NB4 (cell line): ENCODE data around the gene FTMT.

Experiments used
- POLR2A ChIP-seq: IDR thresholded peaks from 2 replicates; pipeline ENCODE4 v1.6.1; 2011; ENCODE audit warnings: mild to moderate bottlenecking; ENCODE audit not compliant: insufficient read length; ENCODE audit errors: extremely low read depth
- TF ChIP-seq, protein P1 (sequence below): IDR thresholded peaks from one replicate; pipeline ENCODE4 v1.5.1; 2012; ENCODE audit warnings: low read depth, low read length
- TF ChIP-seq, protein P2 (sequence below): IDR thresholded peaks from 2 replicates; pipeline ENCODE4 v1.6.1; 2011; ENCODE audit warnings: low read depth, low read length

DNA sequence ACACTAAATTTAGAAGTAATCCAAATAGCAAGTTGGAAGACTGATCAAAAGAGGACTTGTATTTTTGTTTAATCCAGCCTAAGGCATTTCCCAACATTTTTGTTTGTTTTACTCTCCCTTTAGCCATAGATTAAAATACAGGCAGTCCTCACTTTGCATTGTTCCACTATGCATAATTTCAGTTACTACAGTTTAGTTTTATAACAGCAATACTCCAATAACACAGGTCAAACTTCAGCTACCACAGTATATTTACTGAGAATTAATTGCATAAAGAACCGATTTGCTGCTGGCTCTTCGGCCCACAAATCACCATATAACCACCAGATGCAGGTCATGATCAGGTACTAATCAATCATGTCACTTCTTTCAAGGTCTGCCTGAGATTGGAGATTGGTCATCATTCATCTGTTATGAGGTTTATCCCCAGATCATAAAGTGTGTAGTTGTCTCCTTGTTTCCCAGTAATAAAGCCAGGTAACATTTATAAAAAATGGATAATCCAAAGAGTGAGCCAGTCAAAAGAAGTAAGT, 12.1 kb downstream of the FTMT start:
- TF ChIP-seq, protein P1, sequence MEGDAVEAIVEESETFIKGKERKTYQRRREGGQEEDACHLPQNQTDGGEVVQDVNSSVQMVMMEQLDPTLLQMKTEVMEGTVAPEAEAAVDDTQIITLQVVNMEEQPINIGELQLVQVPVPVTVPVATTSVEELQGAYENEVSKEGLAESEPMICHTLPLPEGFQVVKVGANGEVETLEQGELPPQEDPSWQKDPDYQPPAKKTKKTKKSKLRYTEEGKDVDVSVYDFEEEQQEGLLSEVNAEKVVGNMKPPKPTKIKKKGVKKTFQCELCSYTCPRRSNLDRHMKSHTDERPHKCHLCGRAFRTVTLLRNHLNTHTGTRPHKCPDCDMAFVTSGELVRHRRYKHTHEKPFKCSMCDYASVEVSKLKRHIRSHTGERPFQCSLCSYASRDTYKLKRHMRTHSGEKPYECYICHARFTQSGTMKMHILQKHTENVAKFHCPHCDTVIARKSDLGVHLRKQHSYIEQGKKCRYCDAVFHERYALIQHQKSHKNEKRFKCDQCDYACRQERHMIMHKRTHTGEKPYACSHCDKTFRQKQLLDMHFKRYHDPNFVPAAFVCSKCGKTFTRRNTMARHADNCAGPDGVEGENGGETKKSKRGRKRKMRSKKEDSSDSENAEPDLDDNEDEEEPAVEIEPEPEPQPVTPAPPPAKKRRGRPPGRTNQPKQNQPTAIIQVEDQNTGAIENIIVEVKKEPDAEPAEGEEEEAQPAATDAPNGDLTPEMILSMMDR: no peak
- no peak for TF ChIP-seq POLR2A
- TF ChIP-seq, protein P2, sequence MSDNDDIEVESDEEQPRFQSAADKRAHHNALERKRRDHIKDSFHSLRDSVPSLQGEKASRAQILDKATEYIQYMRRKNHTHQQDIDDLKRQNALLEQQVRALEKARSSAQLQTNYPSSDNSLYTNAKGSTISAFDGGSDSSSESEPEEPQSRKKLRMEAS: no peak
